ENCODE data around the gene SREK1. TPM values are rescaled to one million over a fixed set of nuclear protein-coding genes. Genes with fewer than 3 reads are reported as not detected.

Gene SREK1
- total and polyA plus RNA-seq, 4 donors, result 17.7 to 337 (median 51.1) TPM

GRCh38 chr5:66178799-66179198 lies 34.7 kb downstream of the SREK1 start:
- Histone ChIP-seq H3K36me3 (ENCODE audit: control insufficient read depth in 4 of 4, insufficient read depth in 4 of 4, low read length in 4 of 4) (peaks cover 5 to 38% (median 25%) of the 10 kb centered on the region in 4 donors), H3K27ac (ENCODE audit: low read depth in 1 of 2, low read length in 1 of 2) (no peak overlapping the region), H3K9ac (ENCODE audit: insufficient read depth in 1 of 2, low read length in 2 of 2) (no peak overlapping the region), H3K4me3 (no peak overlapping the region), H3K27me3 (ENCODE audit: control insufficient read depth in 3 of 3, insufficient read depth in 3 of 3, low read length in 2 of 3) (no peaks in the 10 kb centered on the region), H3K4me1 (ENCODE audit: control insufficient read depth in 5 of 5, insufficient read depth in 5 of 5, low read length in 5 of 5) (peaks cover 0 to 29% (median 5%) of the 10 kb centered on the region in 5 donors), H3K9me3 (ENCODE audit: control insufficient read depth in 4 of 4, insufficient read depth in 3 of 4, low read length in 3 of 4) (no peaks in the 10 kb centered on the region)
- TF ChIP-seq CTCF (IDR thresholded peaks at IDR 0.05; ENCODE audit: control extremely low read depth, extremely low read depth), result no peak
- ATAC-seq (ENCODE audit: insufficient read depth, low FRiP score) (no peak), DNase-seq (peak in 1 of 3 donors; percentile 13)
- 66 to 76% methylated on average over 1 of the region's 1 CpG for WGBS, 2 donors

GRCh38 chr5:66179297-66180051 lies 35.4 kb downstream of the SREK1 start:
- no peak for ATAC-seq (ENCODE audit: insufficient read depth, low FRiP score)
- H3K27ac ChIP-seq (ENCODE audit: low read depth in 1 of 2, low read length in 1 of 2), result no peak overlapping the region
- no peaks in the 10 kb centered on the region for H3K9me3 ChIP-seq (ENCODE audit: control insufficient read depth in 4 of 4, insufficient read depth in 3 of 4, low read length in 3 of 4)
- no peaks in the 10 kb centered on the region for H3K27me3 ChIP-seq (ENCODE audit: control insufficient read depth in 3 of 3, insufficient read depth in 3 of 3, low read length in 2 of 3)
- no peak for DNase-seq
- WGBS, 2 donors, result 93% methylated on average over 1 of the region's 1 CpG
- peaks cover 0 to 29% (median 5%) of the 10 kb centered on the region in 5 donors for H3K4me1 ChIP-seq (ENCODE audit: control insufficient read depth in 5 of 5, insufficient read depth in 5 of 5, low read length in 5 of 5)
- no peak overlapping the region for H3K4me3 ChIP-seq
- no peak overlapping the region for H3K9ac ChIP-seq (ENCODE audit: insufficient read depth in 1 of 2, low read length in 2 of 2)
- peaks cover 6 to 38% (median 25%) of the 10 kb centered on the region in 4 donors for H3K36me3 ChIP-seq (ENCODE audit: control insufficient read depth in 4 of 4, insufficient read depth in 4 of 4, low read length in 4 of 4)
- TF ChIP-seq CTCF (IDR thresholded peaks at IDR 0.05; ENCODE audit: control extremely low read depth, extremely low read depth), result no peak

- Histone ChIP-seq H3K27ac (ENCODE audit: low read depth in 1 of 2, low read length in 1 of 2) (no peak overlapping the region), H3K9me3 (ENCODE audit: control insufficient read depth in 4 of 4, insufficient read depth in 3 of 4, low read length in 3 of 4) (no peaks in the 10 kb centered on the region), H3K36me3 (ENCODE audit: control insufficient read depth in 4 of 4, insufficient read depth in 4 of 4, low read length in 4 of 4) (peaks cover 6 to 33% (median 25%) of the 10 kb centered on the region in 4 donors), H3K9ac (ENCODE audit: insufficient read depth in 1 of 2, low read length in 2 of 2) (peak overlapping the region in 1 of 2 donors; percentile 69), H3K4me3 (no peak overlapping the region), H3K4me1 (ENCODE audit: control insufficient read depth in 5 of 5, insufficient read depth in 5 of 5, low read length in 5 of 5) (peaks cover 0 to 27% (median 5%) of the 10 kb centered on the region in 5 donors), H3K27me3 (ENCODE audit: control insufficient read depth in 3 of 3, insufficient read depth in 3 of 3, low read length in 2 of 3) (no peaks in the 10 kb centered on the region)
- WGBS, 2 donors, result 85 to 90% methylated on average over 3 of the region's 3 CpGs
- DNase-seq, result peak in 2 of 3 donors; percentile 89
- no peak for TF ChIP-seq CTCF (IDR thresholded peaks at IDR 0.05; ENCODE audit: control extremely low read depth, extremely low read depth)
- ATAC-seq (ENCODE audit: insufficient read depth, low FRiP score), result no peak
Measured at GRCh38 chr5:66180282-66181155, 36.4 kb downstream of the SREK1 start.
